Hepatocyte (in vitro differentiated cells): ENCODE measurements around the gene ME3.

Source experiments
- CTCF ChIP-seq: fragments of 200-600 bp; sonication (generic); IDR thresholded peaks from 2 replicates; pipeline ENCODE4 v1.5.1; 2016; ENCODE audit warnings: antibody characterized with exemption, mild to moderate bottlenecking; ENCODE audit not compliant: poor library complexity
- EZH2 ChIP-seq: fragments of 200-600 bp; sonication (generic); IDR thresholded peaks from 2 replicates; pipeline ENCODE4 v1.6.1; 2016; ENCODE audit warnings: antibody characterized with exemption, mild to moderate bottlenecking, borderline replicate concordance

- no peak for TF ChIP-seq CTCF
- no peak for TF ChIP-seq EZH2
Observed at GRCh38 chr11:86538223-86538548, 134.2 kb downstream of the ME3 start.
